Adrenal gland (tissue), 5 donors: ENCODE data around the gene CARD6.

Experiments used
- POLR2A ChIP-seq, 2 donors: fragments of 450-650 bp; IDR thresholded peaks; one replicate each; pipeline ENCODE4 v1.6.1; 2017; ENCODE audit warnings: antibody characterized with exemption in 2 of 2, mild to moderate bottlenecking in 2 of 2, moderate library complexity in 1 of 2
- TF ChIP-seq, protein P1 (sequence below), 6 experiments: fragments of 450-650 bp in 4 of 6; fragments of 200-600 bp in 2 of 6; sonication (generic) in 1 of 6; IDR thresholded peaks; 1 replicate in 5 of 6; 2 replicates in 1 of 6; pipeline versions ENCODE4 v1.5.1 to v1.8.0; 2016 to 2021; ENCODE audit warnings: antibody characterized with exemption in 6 of 6, mild to moderate bottlenecking in 2 of 6, moderate library complexity in 1 of 6
- donor health status: DM: no; HTN: no; CAD: no.

- TF ChIP-seq, protein P1, sequence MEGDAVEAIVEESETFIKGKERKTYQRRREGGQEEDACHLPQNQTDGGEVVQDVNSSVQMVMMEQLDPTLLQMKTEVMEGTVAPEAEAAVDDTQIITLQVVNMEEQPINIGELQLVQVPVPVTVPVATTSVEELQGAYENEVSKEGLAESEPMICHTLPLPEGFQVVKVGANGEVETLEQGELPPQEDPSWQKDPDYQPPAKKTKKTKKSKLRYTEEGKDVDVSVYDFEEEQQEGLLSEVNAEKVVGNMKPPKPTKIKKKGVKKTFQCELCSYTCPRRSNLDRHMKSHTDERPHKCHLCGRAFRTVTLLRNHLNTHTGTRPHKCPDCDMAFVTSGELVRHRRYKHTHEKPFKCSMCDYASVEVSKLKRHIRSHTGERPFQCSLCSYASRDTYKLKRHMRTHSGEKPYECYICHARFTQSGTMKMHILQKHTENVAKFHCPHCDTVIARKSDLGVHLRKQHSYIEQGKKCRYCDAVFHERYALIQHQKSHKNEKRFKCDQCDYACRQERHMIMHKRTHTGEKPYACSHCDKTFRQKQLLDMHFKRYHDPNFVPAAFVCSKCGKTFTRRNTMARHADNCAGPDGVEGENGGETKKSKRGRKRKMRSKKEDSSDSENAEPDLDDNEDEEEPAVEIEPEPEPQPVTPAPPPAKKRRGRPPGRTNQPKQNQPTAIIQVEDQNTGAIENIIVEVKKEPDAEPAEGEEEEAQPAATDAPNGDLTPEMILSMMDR (IDR thresholded peaks at IDR 0.05): no peak
- no peak for TF ChIP-seq POLR2A (IDR thresholded peaks at IDR 0.05)
Observed at GRCh38 chr5:40799258-40799657, 41.9 kb upstream of the CARD6 start.
